ENCODE data around the gene FURIN. TPM values are rescaled to one million over a fixed set of nuclear protein-coding genes. Genes with fewer than 3 reads are reported as not detected.

FURIN gene
- total RNA-seq, result 103 and 124 TPM in 2 replicates

DNA sequence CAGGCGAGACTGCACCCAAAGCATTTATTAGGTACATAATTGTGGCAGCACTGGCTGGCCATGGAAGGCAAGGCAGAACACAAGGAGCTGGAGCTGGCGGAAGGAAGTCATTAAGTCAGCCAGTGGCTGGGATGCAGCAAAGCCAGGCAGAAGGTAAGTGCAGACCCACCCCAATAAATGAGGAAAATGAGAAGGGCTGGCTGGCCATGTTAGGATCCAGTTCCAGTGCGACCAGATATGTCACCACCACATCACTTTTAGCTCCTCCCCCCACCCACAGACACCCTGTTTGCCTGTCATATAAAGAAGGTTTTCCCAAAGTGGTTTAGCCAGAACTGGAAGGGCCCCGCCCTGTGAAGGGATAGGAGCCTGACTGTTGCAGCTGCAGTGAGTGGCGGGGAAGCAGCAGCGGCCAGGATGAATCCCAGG, at the start of gene FURIN:
TSS of gene FURIN (plus strand) at position 328 of the 429 bp plus-strand sequence. CDS start 7,153 bp downstream, outside the sequence.
- no peaks in the 10 kb centered on the region for H3K27me3 ChIP-seq (ENCODE audit: control insufficient read depth, insufficient read depth, low read length)
- no peak within 1 kb of the TSS for H3K4me3 ChIP-seq (ENCODE audit: low read depth, low read length)
- no peak for DNase-seq (ENCODE audit: low read depth)
- no peaks in the 10 kb centered on the region for H3K36me3 ChIP-seq (ENCODE audit: control insufficient read depth, insufficient read depth, low read length)
- no peak for TF ChIP-seq CTCF (IDR thresholded peaks at IDR 0.05; ENCODE audit: insufficient read depth, low read length, poor library complexity, severe bottlenecking)

- H3K27me3 ChIP-seq (ENCODE audit: control insufficient read depth, insufficient read depth, low read length), result no peaks in the 10 kb centered on the region
- DNase-seq (ENCODE audit: low read depth), result no peak
- no peak for TF ChIP-seq CTCF (IDR thresholded peaks at IDR 0.05; ENCODE audit: insufficient read depth, low read length, poor library complexity, severe bottlenecking)
Measured at GRCh38 chr15:90819390-90819789, 49.0 kb upstream of the FURIN start.

DNA sequence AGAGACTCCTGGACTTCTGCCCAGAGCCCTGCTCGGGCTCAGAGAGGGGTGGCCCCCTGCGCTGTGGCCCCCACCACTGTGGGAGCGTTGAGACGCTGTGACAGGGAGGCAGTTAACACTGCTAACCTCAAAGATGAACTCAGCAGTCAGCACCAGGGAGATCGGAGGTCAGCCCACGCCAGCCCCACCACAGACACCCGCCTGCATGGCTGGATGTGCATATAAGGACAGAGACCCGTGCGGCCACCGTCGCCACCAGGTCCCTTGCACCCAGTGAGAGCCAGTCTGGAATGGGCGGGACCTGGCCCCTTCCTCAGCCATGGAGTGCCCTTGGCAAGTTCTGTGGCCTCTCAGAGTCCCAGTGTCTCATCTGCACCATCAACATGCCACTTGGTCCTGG, 48.5 kb upstream of the FURIN start:
- H3K4me3 ChIP-seq (ENCODE audit: low read depth, low read length), result no peak overlapping the region
- H3K36me3 ChIP-seq (ENCODE audit: control insufficient read depth, insufficient read depth, low read length), result no peaks in the 10 kb centered on the region
- DNase-seq (ENCODE audit: low read depth), result no peak
- TF ChIP-seq CTCF (IDR thresholded peaks at IDR 0.05; ENCODE audit: insufficient read depth, low read length, poor library complexity, severe bottlenecking), result no peak
- no peaks in the 10 kb centered on the region for H3K27me3 ChIP-seq (ENCODE audit: control insufficient read depth, insufficient read depth, low read length)

More at GRCh38 chr15:90819390-90819789, 49.0 kb upstream of the FURIN start:
- Histone ChIP-seq H3K36me3 (ENCODE audit: control insufficient read depth, insufficient read depth, low read length) (no peaks in the 10 kb centered on the region), H3K4me3 (ENCODE audit: low read depth, low read length) (no peak overlapping the region)

- Histone ChIP-seq H3K4me3 (ENCODE audit: low read depth, low read length) (no peak overlapping the region), H3K27me3 (ENCODE audit: control insufficient read depth, insufficient read depth, low read length) (no peaks in the 10 kb centered on the region), H3K36me3 (ENCODE audit: control insufficient read depth, insufficient read depth, low read length) (no peaks in the 10 kb centered on the region)
- no peak for TF ChIP-seq CTCF (IDR thresholded peaks at IDR 0.05; ENCODE audit: insufficient read depth, low read length, poor library complexity, severe bottlenecking)
- no peak for DNase-seq (ENCODE audit: low read depth)
Measured at GRCh38 chr15:90820481-90820880, 47.9 kb upstream of the FURIN start.

DNA sequence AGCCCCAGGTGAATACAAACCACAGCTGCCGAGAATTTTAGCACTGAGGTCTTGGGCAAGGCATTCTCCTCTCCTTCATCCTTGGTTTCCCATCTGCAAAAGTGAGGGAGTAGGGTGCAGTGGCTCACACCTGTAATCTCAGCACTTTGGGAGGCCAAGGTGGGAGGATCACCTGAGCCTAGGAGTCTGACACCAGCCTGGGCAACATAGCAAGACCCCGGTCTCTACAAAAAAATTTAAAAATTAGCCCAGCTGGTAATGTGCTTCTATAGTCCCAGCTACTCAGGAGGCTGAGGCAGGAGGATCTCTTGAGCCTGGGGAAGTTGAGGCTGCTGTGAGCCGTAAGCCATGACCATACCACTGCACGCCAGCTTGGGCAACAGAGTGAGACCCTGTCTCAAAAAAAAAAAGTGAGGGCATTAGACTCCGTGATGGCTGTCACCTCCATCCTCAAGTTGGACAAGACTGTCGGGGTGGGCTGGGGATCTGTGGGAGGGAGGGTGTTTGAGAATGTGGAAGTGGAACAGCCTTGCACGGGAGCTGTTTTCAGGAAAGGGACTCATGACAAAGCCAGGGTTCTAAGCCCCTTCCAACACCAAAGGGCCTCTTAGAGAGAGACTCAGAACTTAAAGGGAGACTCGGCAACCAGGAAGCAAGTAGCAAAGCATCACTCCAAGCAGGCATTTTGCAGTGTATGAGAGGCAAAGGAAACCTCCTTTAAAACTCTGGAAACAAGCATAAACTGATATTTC, 46.0 kb upstream of the FURIN start:
- TF ChIP-seq CTCF (IDR thresholded peaks at IDR 0.05; ENCODE audit: insufficient read depth, low read length, poor library complexity, severe bottlenecking), result no peak
- Histone ChIP-seq H3K4me3 (ENCODE audit: low read depth, low read length) (no peak overlapping the region), H3K36me3 (ENCODE audit: control insufficient read depth, insufficient read depth, low read length) (no peaks in the 10 kb centered on the region), H3K27me3 (ENCODE audit: control insufficient read depth, insufficient read depth, low read length) (no peaks in the 10 kb centered on the region)
- no peak for DNase-seq (ENCODE audit: low read depth)

All from kidney epithelial cell (primary cell).